Hepatocyte (in vitro differentiated cells): ENCODE measurements around the gene TFF1.

Experiments used
- CTCF ChIP-seq: fragments of 200-600 bp; sonication (generic); IDR thresholded peaks from 2 replicates; pipeline ENCODE4 v1.5.1; 2016; ENCODE audit warnings: antibody characterized with exemption, mild to moderate bottlenecking; ENCODE audit not compliant: poor library complexity
- EZH2 ChIP-seq: fragments of 200-600 bp; sonication (generic); IDR thresholded peaks from 2 replicates; pipeline ENCODE4 v1.6.1; 2016; ENCODE audit warnings: antibody characterized with exemption, mild to moderate bottlenecking, borderline replicate concordance
- EZH2phosphoT487 ChIP-seq: fragments of 200-600 bp; sonication (generic); IDR thresholded peaks from one replicate; pipeline ENCODE4 v1.6.1; 2018; ENCODE audit warnings: antibody characterized with exemption, mild to moderate bottlenecking, low read depth, moderate library complexity; ENCODE audit not compliant: unreplicated experiment, severe bottlenecking

GRCh38 chr21:42382915-42383314 lies 16.6 kb upstream of the TFF1 start:
- no peak for TF ChIP-seq EZH2
- no peak for TF ChIP-seq CTCF
- TF ChIP-seq EZH2phosphoT487 = no peak
